Left ventricle myocardium superior (tissue), 1 donor: ENCODE results near the gene SLC12A9. TPM values are rescaled to one million over a fixed set of nuclear protein-coding genes. Genes with fewer than 3 reads are reported as not detected.
A peak's percentile ranks its signal among the peaks of the same experiment; 100 is the strongest.

Experiments used
- ATAC-seq: fragments of 200-7000 bp; cut with Tn5 transposase; one replicate; pipeline ENCODE4 v1.9.1; 2020; ENCODE audit warnings: mild to moderate bottlenecking, moderate library complexity
- DNase-seq: peaks from one replicate; pipeline ENCODE4 v3.0.0-alpha.2; 2020
- intact Hi-C: fragments of 100-400 bp; cut with micrococcal nuclease; formaldehyde crosslinking; loops from one replicate; pipeline ENCODE4 v1.11.0; 2022
- total RNA-seq: library from RNA; stranded (reverse); fragmentation: NEBNext Ultra II Directional; extraction: Animal tissue kit (Norgen Biotek cat#: 25700); gene quantifications from one replicate; pipeline ENCODE4 v1.2.1, GENCODE V29; 2021
- donor health status: DM: no; HTN: yes; CAD: no; lungs with severe emphysema.

The SLC12A9 gene
- total RNA-seq, 1 donor from 2014 or later = 9.0 TPM

- intact Hi-C loops = loop anchor here (10.0 kb wide), 1 partner anchor 151 kb away; the partner anchor contains the start of gene POP7
- no peak for ATAC-seq
- no peak for DNase-seq
Observed at GRCh38 chr7:100855515-100855914, 3.0 kb downstream of the SLC12A9 start.

GRCh38 chr7:100856871-100857282, 4.4 kb downstream of the SLC12A9 start:
- intact Hi-C loops = loop anchor here (10.0 kb wide), 1 partner anchor 152 kb away; the partner anchor contains the start of gene POP7
- no peak for DNase-seq
- ATAC-seq = no peak

- DNase-seq (no peak), ATAC-seq (no peak)
- intact Hi-C loops = loop anchor here (10.0 kb wide), 1 partner anchor 155 kb away; the partner anchor contains the start of gene POP7
Observed at GRCh38 chr7:100859856-100860255, 7.3 kb downstream of the SLC12A9 start.

- ATAC-seq (no peak), DNase-seq (no peak)
- intact Hi-C loops = no loop called here
Observed at GRCh38 chr7:100860702-100861615, 8.4 kb downstream of the SLC12A9 start.

GRCh38 chr7:100861616-100861985, 9.1 kb downstream of the SLC12A9 start:
- intact Hi-C loops = no loop called here
- no peak for DNase-seq
- ATAC-seq = no peak

GRCh38 chr7:100863406-100863950, 11.0 kb downstream of the SLC12A9 start:
- DNase-seq (no peak), ATAC-seq (no peak)
- intact Hi-C loops = no loop called here

GRCh38 chr7:100864263-100864845, 11.8 kb downstream of the SLC12A9 start:
- intact Hi-C loops = no loop called here
- ATAC-seq (no peak), DNase-seq (no peak)

GRCh38 chr7:100865372-100865911, 12.9 kb downstream of the SLC12A9 start:
- intact Hi-C loops = no loop called here
- no peak for ATAC-seq
- DNase-seq = no peak

- ATAC-seq = peak; percentile 40
- intact Hi-C loops = no loop called here
- DNase-seq = peak; percentile 89
Observed at GRCh38 chr7:100865938-100866728, 13.6 kb downstream of the SLC12A9 start.

GRCh38 chr7:100866729-100867039, 14.2 kb downstream of the SLC12A9 start:
- DNase-seq (no peak), ATAC-seq (no peak)
- intact Hi-C loops = no loop called here

GRCh38 chr7:100867040-100867775, 14.7 kb downstream of the SLC12A9 start, which contains the start of gene TRIP6:
TRIP6 (plus strand) TSS chr7:100867387; CDS start chr7:100867498, 111 bp downstream.
- DNase-seq (peak; percentile 91), ATAC-seq (peak; percentile 73)
- intact Hi-C loops = no loop called here

GRCh38 chr7:100867776-100868485, 15.4 kb downstream of the SLC12A9 start:
- DNase-seq (no peak), ATAC-seq (peak; percentile 4)
- intact Hi-C loops = no loop called here

- DNase-seq = no peak
- intact Hi-C loops = no loop called here
Observed at GRCh38 chr7:100873599-100874299, 21.2 kb downstream of the SLC12A9 start.

GRCh38 chr7:100874300-100874576, 21.7 kb downstream of the SLC12A9 start:
- peak; percentile 1 for ATAC-seq
- intact Hi-C loops = no loop called here
- DNase-seq = no peak

More at GRCh38 chr7:100873599-100874299, 21.2 kb downstream of the SLC12A9 start:
- no peak for ATAC-seq

- DNase-seq = peak; percentile 99
- intact Hi-C loops = no loop called here
- ATAC-seq = peak; percentile 96
Observed at GRCh38 chr7:100874577-100875355, 22.3 kb downstream of the SLC12A9 start, which contains the start of gene SRRT. SRRT (plus strand) TSS chr7:100875103; CDS start chr7:100875591, 488 bp downstream.

- ATAC-seq (peak; percentile 50), DNase-seq (no peak)
- intact Hi-C loops = no loop called here
Observed at GRCh38 chr7:100875356-100875751, 22.8 kb downstream of the SLC12A9 start.

- ATAC-seq (no peak), DNase-seq (no peak)
- intact Hi-C loops = no loop called here
Observed at GRCh38 chr7:100878013-100878412, 25.5 kb downstream of the SLC12A9 start.
